Mesenchymal stem cell (in vitro differentiated cells and primary cell): ENCODE measurements around the gene XAB2.

ENCODE experiments used
- DNase-seq: peaks from one replicate; pipeline ENCODE4 v3.0.0-alpha.2; 2013
- H2AFZ ChIP-seq: one replicate; pipeline ENCODE4 v1.6.1; 2013; ENCODE audit warnings: low read depth, mild to moderate bottlenecking, control low read depth, inconsistent platforms, low read length, moderate library complexity
- H2AK5ac ChIP-seq: 2 replicates; pipeline ENCODE4 v1.6.1; 2013; ENCODE audit warnings: low read length, moderate library complexity, mild to moderate bottlenecking, inconsistent platforms; ENCODE audit not compliant: severe bottlenecking
- H2BK120ac ChIP-seq: one replicate; pipeline ENCODE4 v1.6.1; 2013; ENCODE audit warnings: low read depth, mild to moderate bottlenecking, inconsistent platforms, low read length, moderate library complexity
- H2BK12ac ChIP-seq, 2 experiments: one replicate each; pipeline ENCODE4 v1.6.1; 2013; ENCODE audit warnings: inconsistent platforms in 2 of 2, low read length in 2 of 2, mild to moderate bottlenecking in 2 of 2, moderate library complexity in 2 of 2, control low read depth in 1 of 2
- H2BK15ac ChIP-seq: one replicate; pipeline ENCODE4 v1.6.1; 2013; ENCODE audit warnings: mild to moderate bottlenecking, low read depth, inconsistent platforms; ENCODE audit not compliant: poor library complexity, severe bottlenecking
- H2BK5ac ChIP-seq: 2 replicates; pipeline ENCODE4 v1.6.1; 2013; ENCODE audit warnings: low read depth, mild to moderate bottlenecking, low read length, control low read depth, inconsistent platforms; ENCODE audit not compliant: poor library complexity, severe bottlenecking
- H3K14ac ChIP-seq, 2 experiments: one replicate each; pipeline ENCODE4 v1.6.1; 2013; ENCODE audit warnings: inconsistent platforms in 2 of 2, low read length in 2 of 2, control low read depth in 1 of 2, mild to moderate bottlenecking in 1 of 2, moderate library complexity in 1 of 2
- H3K18ac ChIP-seq, 2 experiments: one replicate each; pipeline ENCODE4 v1.6.1; 2013; ENCODE audit warnings: inconsistent platforms in 2 of 2, low read length in 2 of 2, control low read depth in 1 of 2, low read depth in 1 of 2, mild to moderate bottlenecking in 1 of 2
- H3K23ac ChIP-seq, 2 experiments: one replicate each; pipeline ENCODE4 v1.6.1; 2013; ENCODE audit warnings: inconsistent platforms in 2 of 2, low read length in 2 of 2, mild to moderate bottlenecking in 2 of 2, moderate library complexity in 2 of 2, control low read depth in 1 of 2
- H3K27ac ChIP-seq: 2 replicates; pipeline ENCODE4 v1.5.1; 2013; ENCODE audit warnings: mild to moderate bottlenecking, moderate library complexity, low read length, control low read depth, inconsistent platforms; ENCODE audit not compliant: poor library complexity, severe bottlenecking
- H3K27me3 ChIP-seq, 2 experiments: 2 replicates each; pipeline versions ENCODE4 v1.6.1 to v1.7.0; 2013; ENCODE audit warnings: low read length in 2 of 2, mild to moderate bottlenecking in 2 of 2, moderate library complexity in 2 of 2, control low read depth in 1 of 2, inconsistent platforms in 1 of 2; ENCODE audit not compliant: control insufficient read depth in 1 of 2, insufficient read depth in 1 of 2
- H3K36me3 ChIP-seq, 2 experiments: 2 replicates each; pipeline versions ENCODE4 v1.6.1 to v1.7.0; 2013; ENCODE audit warnings: low read length in 2 of 2, control low read depth in 1 of 2, inconsistent platforms in 1 of 2, low read depth in 1 of 2, mild to moderate bottlenecking in 1 of 2; ENCODE audit not compliant: insufficient read depth in 2 of 2, control insufficient read depth in 1 of 2
- H3K4ac ChIP-seq, 2 experiments: one replicate each; pipeline ENCODE4 v1.6.1; 2013; ENCODE audit warnings: inconsistent platforms in 2 of 2, low read length in 2 of 2, mild to moderate bottlenecking in 2 of 2, moderate library complexity in 2 of 2, control low read depth in 1 of 2, low read depth in 1 of 2
- H3K4me1 ChIP-seq: 2 replicates; pipeline ENCODE4 v1.6.1; 2013; ENCODE audit warnings: low read depth, low read length, control low read depth; ENCODE audit not compliant: control insufficient read depth, insufficient read depth
- H3K4me2 ChIP-seq: 2 replicates; pipeline ENCODE4 v1.6.1; 2013; ENCODE audit warnings: low read length, mild to moderate bottlenecking, inconsistent platforms; ENCODE audit not compliant: poor library complexity, severe bottlenecking
- H3K4me3 ChIP-seq, 2 experiments: 2 replicates each; pipeline versions ENCODE4 v1.5.1 to v1.7.0; 2013; ENCODE audit warnings: low read length in 2 of 2, mild to moderate bottlenecking in 2 of 2, control low read depth in 1 of 2, low read depth in 1 of 2; ENCODE audit not compliant: insufficient read depth in 1 of 2
- H3K79me1 ChIP-seq: replicated peaks from 2 replicates; pipeline ENCODE4 v1.6.1; 2013; ENCODE audit warnings: mild to moderate bottlenecking, control low read depth, low read length, inconsistent platforms; ENCODE audit not compliant: poor library complexity, severe bottlenecking
- H3K9ac ChIP-seq: 2 replicates; pipeline ENCODE4 v1.7.0; 2013; ENCODE audit warnings: mild to moderate bottlenecking, low read length, moderate library complexity
- H3K9me3 ChIP-seq: 2 replicates; pipeline ENCODE4 v1.7.0; 2013; ENCODE audit warnings: mild to moderate bottlenecking, low read length; ENCODE audit not compliant: control insufficient read depth
- H4K8ac ChIP-seq: one replicate; pipeline ENCODE4 v1.6.1; 2013; ENCODE audit warnings: inconsistent platforms, mild to moderate bottlenecking, low read length, moderate library complexity
- H4K91ac ChIP-seq: one replicate; pipeline ENCODE4 v1.6.1; 2013; ENCODE audit warnings: mild to moderate bottlenecking, low read length, inconsistent platforms
- WGBS: methylation state at CpG from one replicate; pipeline ENCODE4 v1.1.7; 2013; ENCODE audit warnings: mixed read lengths; 5-methylcytosine and 5-hydroxymethylcytosine counted together

XAB2 gene

DNA sequence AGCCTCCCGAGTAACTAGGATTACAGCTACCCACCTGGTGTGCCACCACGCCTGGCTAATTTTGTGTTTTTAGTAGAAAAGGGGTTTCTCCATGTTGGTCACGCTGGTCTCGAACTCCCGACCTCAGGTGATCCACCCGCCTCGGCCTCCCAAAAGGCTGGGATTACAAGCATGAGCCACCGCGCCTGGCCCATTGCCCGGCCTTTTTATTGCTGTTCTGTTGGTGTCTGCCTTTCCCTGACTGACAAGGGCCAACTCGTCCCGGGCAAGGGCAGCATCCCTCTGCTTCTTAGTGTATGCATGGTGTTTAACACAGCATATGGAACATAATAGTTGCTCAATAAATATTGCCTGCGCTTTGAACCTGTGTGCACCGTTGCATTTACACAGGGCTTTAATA is 33.3 kb upstream of the XAB2 start:
- Histone ChIP-seq H3K23ac (no peak overlapping the region), H2BK12ac (no peak overlapping the region), H2BK5ac (no peak overlapping the region), H2AFZ (no peak overlapping the region), H3K4ac (no peak overlapping the region), H3K36me3 (no peaks in the 10 kb centered on the region), H4K91ac (no peak overlapping the region), H4K8ac (no peak overlapping the region), H3K27ac (no peak overlapping the region), H3K4me2 (no peak overlapping the region), H3K4me1 (no peaks in the 10 kb centered on the region), H3K18ac (no peak overlapping the region), H2AK5ac (no peak overlapping the region), H3K9ac (no peak overlapping the region), H3K27me3 (peaks cover 14 to 40% of the 10 kb centered on the region in 2 experiments), H3K79me1 (no peaks in the 10 kb centered on the region), H3K9me3 (no peaks in the 10 kb centered on the region), H2BK15ac (no peak overlapping the region), H3K4me3 (no peak overlapping the region), H3K14ac (no peak overlapping the region), H2BK120ac (no peak overlapping the region)
- no peak for DNase-seq
- 85% methylated on average over 12 of the region's 14 CpGs for WGBS

GRCh38 chr19:7661744-7662538 is 32.6 kb upstream of the XAB2 start:
- Histone ChIP-seq H3K9me3 (no peaks in the 10 kb centered on the region), H3K4ac (no peak overlapping the region), H3K79me1 (no peaks in the 10 kb centered on the region), H2BK5ac (no peak overlapping the region), H2AFZ (no peak overlapping the region), H2BK15ac (no peak overlapping the region), H3K4me2 (no peak overlapping the region), H4K91ac (no peak overlapping the region), H3K4me3 (no peak overlapping the region), H2BK12ac (no peak overlapping the region), H2AK5ac (no peak overlapping the region), H3K36me3 (no peaks in the 10 kb centered on the region), H3K4me1 (no peaks in the 10 kb centered on the region), H4K8ac (no peak overlapping the region), H3K9ac (no peak overlapping the region), H3K23ac (no peak overlapping the region), H2BK120ac (no peak overlapping the region), H3K27me3 (peaks cover 13 to 44% of the 10 kb centered on the region in 2 experiments), H3K18ac (no peak overlapping the region), H3K27ac (no peak overlapping the region), H3K14ac (no peak overlapping the region)
- 77% methylated on average over 8 of the region's 8 CpGs for WGBS
- DNase-seq: no peak

DNA sequence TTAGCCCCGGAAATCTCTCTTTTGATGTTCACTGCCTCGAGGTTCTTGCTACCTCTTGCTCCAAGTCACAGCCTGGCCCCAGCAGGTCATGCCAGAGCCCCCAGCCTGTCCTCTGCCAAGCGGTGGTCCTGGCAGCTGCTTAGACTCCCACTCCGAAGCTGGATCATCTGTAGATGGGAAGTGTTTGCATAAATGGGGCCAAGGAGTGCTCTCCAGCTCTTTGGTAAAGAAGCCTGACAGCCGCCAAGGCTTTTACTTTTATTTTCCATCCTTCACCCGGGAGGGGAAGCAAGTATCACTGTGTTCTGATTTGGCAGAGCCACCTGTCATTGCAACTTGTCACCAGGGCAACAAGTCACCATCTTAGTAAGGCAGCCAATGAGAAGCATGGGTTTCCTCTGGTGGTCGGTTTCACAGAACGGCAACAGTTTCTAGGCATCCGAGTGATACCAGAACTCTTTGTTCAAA is 28.9 kb upstream of the XAB2 start:
- Histone ChIP-seq H3K9me3 (no peaks in the 10 kb centered on the region), H3K27me3 (peaks cover 11 to 47% of the 10 kb centered on the region in 2 experiments), H3K4me1 (no peaks in the 10 kb centered on the region), H2BK5ac (no peak overlapping the region), H2BK12ac (no peak overlapping the region), H2AK5ac (no peak overlapping the region), H3K18ac (no peak overlapping the region), H3K27ac (no peak overlapping the region), H3K79me1 (no peaks in the 10 kb centered on the region), H2AFZ (no peak overlapping the region), H3K4me2 (no peak overlapping the region), H3K4me3 (no peak overlapping the region), H3K36me3 (no peaks in the 10 kb centered on the region), H4K8ac (no peak overlapping the region), H4K91ac (no peak overlapping the region), H3K23ac (no peak overlapping the region), H3K4ac (no peak overlapping the region), H3K14ac (no peak overlapping the region), H2BK120ac (no peak overlapping the region), H2BK15ac (no peak overlapping the region), H3K9ac (no peak overlapping the region)
- WGBS: 75% methylated on average over 9 of the region's 9 CpGs
- no peak for DNase-seq

DNA sequence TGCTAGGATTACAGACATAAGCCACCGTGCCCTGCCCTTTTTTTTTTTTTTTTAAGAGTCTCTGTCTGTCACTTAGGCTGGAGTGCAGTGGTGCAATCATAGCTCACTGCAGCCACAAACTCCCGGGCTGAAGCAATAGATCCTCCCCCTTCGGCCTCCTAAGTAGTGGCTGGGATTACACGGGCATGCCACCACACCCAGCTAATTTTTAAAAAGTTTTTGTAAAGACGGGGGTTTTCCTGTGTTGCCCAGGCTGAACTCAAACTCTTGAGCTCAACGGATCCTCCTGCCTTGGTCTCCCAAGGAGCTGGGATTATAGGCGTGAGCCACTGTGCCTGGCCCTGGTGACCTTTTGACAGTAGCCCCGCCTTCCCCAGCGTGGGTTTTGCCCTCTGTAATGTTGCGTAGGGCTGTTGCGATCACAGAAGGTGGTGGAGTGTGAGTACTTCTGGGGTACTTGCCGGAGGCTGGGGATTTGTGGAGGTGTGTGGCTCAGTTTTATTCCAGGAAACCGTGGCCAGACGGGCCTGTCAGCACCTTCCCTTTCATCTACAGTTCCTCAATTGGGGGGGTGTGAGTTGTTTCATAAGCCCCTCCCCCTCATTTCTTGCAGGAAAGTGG is 27.9 kb upstream of the XAB2 start:
- Histone ChIP-seq H3K14ac (no peak overlapping the region), H2AFZ (no peak overlapping the region), H2BK5ac (no peak overlapping the region), H4K91ac (no peak overlapping the region), H3K4ac (no peak overlapping the region), H3K4me2 (no peak overlapping the region), H3K27ac (no peak overlapping the region), H4K8ac (no peak overlapping the region), H2AK5ac (no peak overlapping the region), H3K9ac (no peak overlapping the region), H3K23ac (no peak overlapping the region), H3K4me1 (peaks cover 2% of the 10 kb centered on the region), H3K9me3 (no peaks in the 10 kb centered on the region), H3K27me3 (peaks cover 11 to 43% of the 10 kb centered on the region in 2 experiments), H3K79me1 (no peaks in the 10 kb centered on the region), H2BK120ac (no peak overlapping the region), H2BK15ac (no peak overlapping the region), H3K4me3 (no peak overlapping the region), H3K18ac (no peak overlapping the region), H3K36me3 (no peaks in the 10 kb centered on the region), H2BK12ac (no peak overlapping the region)
- WGBS: 68% methylated on average over 12 of the region's 14 CpGs
- peak; percentile 12 for DNase-seq
